Neuron (in vitro differentiated cells): Measurements from ENCODE around the gene SPATA4.

Experiments used
- H2AFZ ChIP-seq: one replicate; pipeline ENCODE4 v1.6.1; 2013; ENCODE audit warnings: low read depth, mild to moderate bottlenecking, inconsistent platforms, low read length, moderate library complexity
- H3K27me3 ChIP-seq: one replicate; pipeline ENCODE4 v1.6.1; 2013; ENCODE audit warnings: low read length; ENCODE audit not compliant: insufficient read depth
- H3K36me3 ChIP-seq: one replicate; pipeline ENCODE4 v1.6.1; 2013; ENCODE audit warnings: low read length; ENCODE audit not compliant: insufficient read depth
- H3K4me1 ChIP-seq: one replicate; pipeline ENCODE4 v1.6.1; 2013; ENCODE audit warnings: low read length; ENCODE audit not compliant: insufficient read depth
- H3K4me3 ChIP-seq: 2 replicates; pipeline ENCODE4 v1.5.1; 2013; ENCODE audit warnings: mild to moderate bottlenecking, low read length, moderate library complexity
- H3K9me3 ChIP-seq: one replicate; pipeline ENCODE4 v1.6.1; 2013; ENCODE audit warnings: low read length

Gene SPATA4

GRCh38 chr4:176210579-176211296 is 15.4 kb upstream of the SPATA4 start:
- no peaks in the 10 kb centered on the region for H3K27me3 ChIP-seq
- H3K9me3 ChIP-seq = no peaks in the 10 kb centered on the region
- H2AFZ ChIP-seq = no peak overlapping the region
- H3K4me1 ChIP-seq = no peaks in the 10 kb centered on the region
- H3K4me3 ChIP-seq = no peak overlapping the region
- H3K36me3 ChIP-seq = no peaks in the 10 kb centered on the region

GRCh38 chr4:176210101-176210500 is 14.7 kb upstream of the SPATA4 start:
- no peaks in the 10 kb centered on the region for H3K27me3 ChIP-seq
- H3K36me3 ChIP-seq = no peaks in the 10 kb centered on the region
- H3K4me3 ChIP-seq = no peak overlapping the region
- no peak overlapping the region for H2AFZ ChIP-seq
- no peaks in the 10 kb centered on the region for H3K9me3 ChIP-seq
- peaks cover 6% of the 10 kb centered on the region for H3K4me1 ChIP-seq

DNA sequence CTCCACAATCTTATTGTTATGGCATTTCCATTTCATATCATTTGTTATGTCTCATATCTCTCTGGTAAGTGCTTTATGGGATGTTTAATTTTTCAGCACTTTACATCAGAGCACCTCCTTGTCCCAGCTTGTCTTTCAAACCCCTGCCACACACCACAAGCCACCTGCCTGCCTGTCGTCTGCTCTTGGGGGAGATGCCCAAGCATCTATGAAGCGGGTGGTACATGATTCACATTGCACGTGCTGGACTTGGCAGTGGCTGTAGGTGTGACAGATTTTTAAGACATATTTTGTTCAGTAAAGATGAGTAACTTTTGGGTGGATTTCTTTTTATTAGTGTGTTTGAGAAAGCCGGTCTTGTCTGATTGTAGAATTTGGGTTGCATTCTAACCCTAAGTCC is 14.2 kb upstream of the SPATA4 start:
- Histone ChIP-seq H3K9me3 (no peaks in the 10 kb centered on the region), H2AFZ (no peak overlapping the region), H3K36me3 (no peaks in the 10 kb centered on the region), H3K4me3 (no peak overlapping the region), H3K27me3 (no peaks in the 10 kb centered on the region), H3K4me1 (peaks cover 7% of the 10 kb centered on the region)

DNA sequence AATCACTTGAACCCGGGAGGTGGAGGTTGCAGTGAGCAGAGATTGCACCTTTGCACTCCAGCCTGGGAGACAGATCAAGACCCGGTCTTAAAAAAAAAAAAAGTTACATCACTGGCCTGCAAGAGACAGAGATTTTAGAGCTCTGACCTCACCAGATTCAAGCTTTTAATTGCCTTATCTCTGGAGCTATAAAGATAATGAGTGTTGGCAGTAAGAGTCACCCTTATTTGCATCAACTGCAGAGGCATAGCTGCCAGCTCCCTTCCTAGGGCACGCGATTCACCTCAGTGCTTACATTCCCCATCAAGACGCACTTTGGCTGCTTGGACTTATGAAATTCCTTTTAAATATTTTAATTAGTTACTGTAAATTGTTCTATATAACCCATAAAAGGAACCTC is 12.5 kb upstream of the SPATA4 start:
- H3K9me3 ChIP-seq = no peaks in the 10 kb centered on the region
- no peaks in the 10 kb centered on the region for H3K36me3 ChIP-seq
- H3K4me1 ChIP-seq = peaks cover 7% of the 10 kb centered on the region
- no peak overlapping the region for H2AFZ ChIP-seq
- no peaks in the 10 kb centered on the region for H3K27me3 ChIP-seq
- H3K4me3 ChIP-seq = no peak overlapping the region

DNA sequence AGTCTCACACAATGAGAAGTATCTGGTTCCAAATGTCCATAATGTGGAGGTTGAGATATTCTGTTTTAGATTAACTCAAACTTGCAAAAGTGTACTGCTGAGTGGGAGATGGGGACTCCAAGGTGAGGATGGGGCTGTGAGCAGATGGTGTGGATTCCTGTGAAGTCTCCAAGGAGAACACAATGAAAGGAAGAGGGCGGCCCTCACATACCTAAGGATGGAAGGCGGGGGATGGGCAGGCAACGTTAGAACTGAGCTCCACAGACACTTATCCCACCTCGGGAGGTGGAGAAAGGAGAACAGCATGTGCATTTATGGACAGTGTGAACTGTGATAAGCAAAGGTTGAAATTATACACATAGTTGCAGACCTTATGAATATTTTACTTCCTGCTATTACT is 9.9 kb upstream of the SPATA4 start:
- Histone ChIP-seq H2AFZ (no peak overlapping the region), H3K36me3 (no peaks in the 10 kb centered on the region), H3K4me3 (no peak overlapping the region), H3K27me3 (no peaks in the 10 kb centered on the region), H3K4me1 (peaks cover 7% of the 10 kb centered on the region), H3K9me3 (peaks cover 2% of the 10 kb centered on the region)

GRCh38 chr4:176198316-176198903 is 3.0 kb upstream of the SPATA4 start:
- Histone ChIP-seq H3K36me3 (no peaks in the 10 kb centered on the region), H3K4me1 (peaks cover 5% of the 10 kb centered on the region), H3K4me3 (no peak overlapping the region), H2AFZ (no peak overlapping the region), H3K9me3 (peaks cover 2% of the 10 kb centered on the region), H3K27me3 (no peaks in the 10 kb centered on the region)

DNA sequence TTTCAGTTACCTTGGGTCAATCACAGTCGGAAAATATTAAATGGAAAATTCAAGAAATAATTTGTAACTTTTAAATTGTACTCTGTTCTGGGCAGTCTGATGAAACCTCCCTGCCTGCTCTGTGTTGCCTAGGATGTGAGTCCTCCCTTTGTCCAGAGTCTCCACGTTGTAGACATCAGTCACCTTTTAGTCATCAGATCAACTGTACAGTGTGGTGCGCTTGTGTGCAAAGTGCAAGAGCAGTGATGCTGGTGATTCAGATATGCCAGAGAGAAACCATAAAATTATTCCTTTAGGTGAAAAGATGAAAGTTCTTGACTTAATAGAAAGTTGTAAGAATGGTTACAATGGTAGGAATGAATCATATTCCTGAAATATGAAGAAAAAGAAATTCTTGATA is 1.4 kb downstream of the SPATA4 start:
- Histone ChIP-seq H2AFZ (no peak overlapping the region), H3K9me3 (no peaks in the 10 kb centered on the region), H3K4me1 (peaks cover 5% of the 10 kb centered on the region), H3K27me3 (no peaks in the 10 kb centered on the region), H3K36me3 (no peaks in the 10 kb centered on the region), H3K4me3 (no peak overlapping the region)

GRCh38 chr4:176193126-176193525 is 2.3 kb downstream of the SPATA4 start:
- Histone ChIP-seq H3K27me3 (no peaks in the 10 kb centered on the region), H3K9me3 (no peaks in the 10 kb centered on the region), H3K36me3 (no peaks in the 10 kb centered on the region), H3K4me1 (peaks cover 5% of the 10 kb centered on the region), H3K4me3 (no peak overlapping the region), H2AFZ (no peak overlapping the region)

DNA sequence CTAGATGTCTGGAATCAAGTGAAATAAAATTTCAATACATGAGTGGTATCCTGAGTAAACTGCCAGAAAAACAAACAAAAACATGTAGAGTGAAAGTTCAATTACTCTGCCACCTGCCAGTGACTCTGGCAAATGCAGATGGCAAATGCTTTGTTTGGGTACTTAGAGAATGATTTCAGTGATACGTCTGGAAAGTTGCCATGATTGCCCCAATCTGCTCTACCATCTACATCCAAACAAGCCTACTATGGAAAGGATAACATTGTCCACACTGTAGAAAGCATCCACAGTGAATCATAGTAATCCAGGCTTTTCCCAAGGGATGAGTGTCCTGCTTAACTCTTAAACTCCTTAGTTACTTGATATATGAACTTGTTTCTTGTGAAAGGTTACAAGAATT is 3.4 kb downstream of the SPATA4 start:
- Histone ChIP-seq H2AFZ (no peak overlapping the region), H3K27me3 (no peaks in the 10 kb centered on the region), H3K9me3 (no peaks in the 10 kb centered on the region), H3K36me3 (no peaks in the 10 kb centered on the region), H3K4me1 (peaks cover 5% of the 10 kb centered on the region), H3K4me3 (no peak overlapping the region)

GRCh38 chr4:176189891-176190795 is 5.2 kb downstream of the SPATA4 start:
- H3K9me3 ChIP-seq = no peaks in the 10 kb centered on the region
- H2AFZ ChIP-seq = no peak overlapping the region
- H3K36me3 ChIP-seq = no peaks in the 10 kb centered on the region
- H3K4me1 ChIP-seq = no peaks in the 10 kb centered on the region
- H3K4me3 ChIP-seq = no peak overlapping the region
- H3K27me3 ChIP-seq = no peaks in the 10 kb centered on the region

GRCh38 chr4:176188654-176189053 is 6.7 kb downstream of the SPATA4 start:
- no peaks in the 10 kb centered on the region for H3K4me1 ChIP-seq
- H3K9me3 ChIP-seq = no peaks in the 10 kb centered on the region
- H3K36me3 ChIP-seq = no peaks in the 10 kb centered on the region
- H3K4me3 ChIP-seq = no peak overlapping the region
- H3K27me3 ChIP-seq = no peaks in the 10 kb centered on the region
- H2AFZ ChIP-seq = no peak overlapping the region

DNA sequence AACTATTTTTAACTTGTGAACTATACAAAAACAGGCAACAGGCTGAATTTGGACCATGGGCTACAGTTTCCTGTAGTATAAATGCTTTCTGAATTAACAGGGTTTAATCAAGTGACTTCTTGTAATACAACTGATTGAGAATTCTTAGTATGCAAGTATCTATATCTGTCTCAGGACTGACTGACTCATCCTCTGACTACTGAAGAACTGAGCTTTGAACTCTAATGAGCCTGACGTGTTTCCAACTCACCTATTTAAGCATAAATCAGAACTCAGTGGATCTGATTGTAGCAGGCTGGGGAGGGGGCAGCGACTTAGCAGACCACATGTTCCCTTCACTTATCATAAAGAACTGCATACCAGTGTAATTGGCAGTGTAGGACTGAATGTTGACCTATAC is 7.8 kb downstream of the SPATA4 start:
- Histone ChIP-seq H3K27me3 (no peaks in the 10 kb centered on the region), H2AFZ (no peak overlapping the region), H3K4me3 (no peak overlapping the region), H3K9me3 (no peaks in the 10 kb centered on the region), H3K36me3 (no peaks in the 10 kb centered on the region), H3K4me1 (no peaks in the 10 kb centered on the region)

DNA sequence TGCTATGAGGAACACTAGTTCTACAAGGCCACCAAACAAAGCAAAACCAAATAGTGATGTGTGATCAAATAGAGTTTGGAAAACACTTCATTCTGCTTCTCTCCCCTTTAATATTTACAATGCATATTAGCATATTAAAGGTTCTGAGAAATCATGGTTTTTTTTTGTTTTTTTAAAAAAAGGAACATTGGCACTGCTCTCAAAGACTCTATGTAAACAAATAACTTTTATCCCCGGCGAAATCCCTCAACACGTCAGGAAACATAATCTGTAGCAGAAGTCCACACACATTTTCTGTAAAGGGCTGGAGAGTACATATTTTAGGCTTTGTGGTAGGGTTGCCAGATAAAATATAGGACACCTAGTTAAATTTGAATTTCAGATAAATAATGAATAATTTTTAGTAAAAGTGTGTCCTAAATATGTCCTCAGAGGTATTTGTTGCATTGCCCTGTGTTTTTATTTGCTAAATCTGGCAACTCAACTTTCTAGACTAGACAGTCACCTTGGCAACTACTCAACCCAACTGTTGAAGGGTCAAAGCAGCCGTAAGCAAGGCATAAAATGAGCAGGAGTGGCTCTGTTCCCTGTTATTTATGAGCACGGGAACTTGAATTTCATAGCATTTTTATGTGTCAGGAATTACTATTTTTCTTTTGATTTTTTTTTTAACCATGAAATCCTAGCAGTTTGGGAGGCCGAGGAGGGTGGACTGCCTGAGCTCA is 8.6 kb downstream of the SPATA4 start:
- H3K4me3 ChIP-seq = no peak overlapping the region
- no peaks in the 10 kb centered on the region for H3K9me3 ChIP-seq
- no peak overlapping the region for H2AFZ ChIP-seq
- no peaks in the 10 kb centered on the region for H3K27me3 ChIP-seq
- no peaks in the 10 kb centered on the region for H3K4me1 ChIP-seq
- no peaks in the 10 kb centered on the region for H3K36me3 ChIP-seq
